Fibroblast of lung (primary cell): Measurements from ENCODE around the gene KRT6B. TPM values are rescaled to one million over a fixed set of nuclear protein-coding genes. Genes with fewer than 3 reads are reported as not detected.

Experiments
- DNase-seq, 2 donors: peaks; one replicate each; pipeline versions ENCODE4 v3.0.0 to v3.0.0-alpha.2; 2010; ENCODE audit warnings: low read depth in 2 of 2
- H2AFZ ChIP-seq: 2 replicates; pipeline ENCODE4 v1.5.1; 2012; ENCODE audit warnings: low read length, control low read depth, inconsistent platforms
- H3K27ac ChIP-seq: 2 replicates; pipeline ENCODE4 v1.5.1; 2011; ENCODE audit warnings: low read length, control low read depth; ENCODE audit not compliant: insufficient read depth
- H3K27me3 ChIP-seq: 2 replicates; pipeline ENCODE4 v1.5.1; 2011; ENCODE audit warnings: mild to moderate bottlenecking, low read length; ENCODE audit not compliant: control insufficient read depth, insufficient read depth
- H3K36me3 ChIP-seq: 2 replicates; pipeline ENCODE4 v1.5.1; 2011; ENCODE audit warnings: low read length; ENCODE audit not compliant: control insufficient read depth, insufficient read depth
- H3K4me1 ChIP-seq: 2 replicates; pipeline ENCODE4 v1.5.1; 2011; ENCODE audit warnings: low read length; ENCODE audit not compliant: control insufficient read depth, insufficient read depth; ENCODE audit errors: extremely low read depth
- H3K4me2 ChIP-seq: 2 replicates; pipeline ENCODE4 v1.5.1; 2011; ENCODE audit warnings: low read length, control low read depth; ENCODE audit not compliant: insufficient read depth; ENCODE audit errors: extremely low read depth
- H3K4me3 ChIP-seq, 4 experiments: fragments of 200-600 bp in 1 of 4; sonication (generic) in 1 of 4; replicated peaks in 1 of 4; 2 replicates each; pipeline ENCODE4 v1.5.1; 2011 to 2016; ENCODE audit warnings: low read length in 4 of 4, low read depth in 3 of 4, mild to moderate bottlenecking in 3 of 4, control low read depth in 2 of 4, inconsistent platforms in 1 of 4, mixed read lengths in 1 of 4; ENCODE audit not compliant: insufficient read depth in 1 of 4; ENCODE audit errors: control extremely low read depth in 1 of 4
- H3K79me2 ChIP-seq: 2 replicates; pipeline ENCODE4 v1.5.1; 2012; ENCODE audit warnings: mild to moderate bottlenecking, low read length, inconsistent platforms; ENCODE audit not compliant: control insufficient read depth, insufficient read depth
- H3K9ac ChIP-seq: 2 replicates; pipeline ENCODE4 v1.5.1; 2011; ENCODE audit warnings: mild to moderate bottlenecking, low read length, control low read depth; ENCODE audit not compliant: insufficient read depth
- H3K9me3 ChIP-seq: 2 replicates; pipeline ENCODE4 v1.5.1; 2012; ENCODE audit warnings: low read depth, low read length; ENCODE audit not compliant: control insufficient read depth, insufficient read depth
- H4K20me1 ChIP-seq: 2 replicates; pipeline ENCODE4 v1.5.1; 2011; ENCODE audit warnings: low read length; ENCODE audit not compliant: control insufficient read depth, insufficient read depth; ENCODE audit errors: extremely low read depth
- EZH2 ChIP-seq: IDR thresholded peaks from 2 replicates; pipeline ENCODE4 v1.5.1; 2012; ENCODE audit warnings: low read length, control low read depth, mild to moderate bottlenecking; ENCODE audit errors: missing control alignments
- polyA plus RNA-seq, 2 donors: library from polyadenylated mRNA; depleted of rRNA in 1 of 2; stranded (reverse) in 1 of 2; unstranded in 1 of 2; fragments of >200 nt; gene quantifications; 2 replicates each; pipeline ENCODE4 v1.2.1, GENCODE V29; 2011 to 2012; ENCODE audit warnings: missing spikeins in 1 of 2
- total RNA-seq: library from RNA; depleted of rRNA; stranded (reverse); fragments of >200 nt; gene quantifications from 2 replicates; pipeline ENCODE4 v1.2.1, GENCODE V29; 2014
- TF ChIP-seq, protein P1 (sequence below), 2 donors: IDR thresholded peaks in 1 of 2; conservative IDR thresholded peaks in 1 of 2; 1 replicate in 1 of 2; 2 replicates in 1 of 2; pipeline ENCODE4 v1.5.1; 2011 to 2012; ENCODE audit warnings: low read length in 2 of 2, control low read depth in 1 of 2, inconsistent platforms in 1 of 2, low read depth in 1 of 2, mild to moderate bottlenecking in 1 of 2

The KRT6B gene
- total and polyA plus RNA-seq, 2 donors (not counting 1 experiment from before 2014, with no cell fraction given), result 0.07 TPM; not detected in 1

DNA sequence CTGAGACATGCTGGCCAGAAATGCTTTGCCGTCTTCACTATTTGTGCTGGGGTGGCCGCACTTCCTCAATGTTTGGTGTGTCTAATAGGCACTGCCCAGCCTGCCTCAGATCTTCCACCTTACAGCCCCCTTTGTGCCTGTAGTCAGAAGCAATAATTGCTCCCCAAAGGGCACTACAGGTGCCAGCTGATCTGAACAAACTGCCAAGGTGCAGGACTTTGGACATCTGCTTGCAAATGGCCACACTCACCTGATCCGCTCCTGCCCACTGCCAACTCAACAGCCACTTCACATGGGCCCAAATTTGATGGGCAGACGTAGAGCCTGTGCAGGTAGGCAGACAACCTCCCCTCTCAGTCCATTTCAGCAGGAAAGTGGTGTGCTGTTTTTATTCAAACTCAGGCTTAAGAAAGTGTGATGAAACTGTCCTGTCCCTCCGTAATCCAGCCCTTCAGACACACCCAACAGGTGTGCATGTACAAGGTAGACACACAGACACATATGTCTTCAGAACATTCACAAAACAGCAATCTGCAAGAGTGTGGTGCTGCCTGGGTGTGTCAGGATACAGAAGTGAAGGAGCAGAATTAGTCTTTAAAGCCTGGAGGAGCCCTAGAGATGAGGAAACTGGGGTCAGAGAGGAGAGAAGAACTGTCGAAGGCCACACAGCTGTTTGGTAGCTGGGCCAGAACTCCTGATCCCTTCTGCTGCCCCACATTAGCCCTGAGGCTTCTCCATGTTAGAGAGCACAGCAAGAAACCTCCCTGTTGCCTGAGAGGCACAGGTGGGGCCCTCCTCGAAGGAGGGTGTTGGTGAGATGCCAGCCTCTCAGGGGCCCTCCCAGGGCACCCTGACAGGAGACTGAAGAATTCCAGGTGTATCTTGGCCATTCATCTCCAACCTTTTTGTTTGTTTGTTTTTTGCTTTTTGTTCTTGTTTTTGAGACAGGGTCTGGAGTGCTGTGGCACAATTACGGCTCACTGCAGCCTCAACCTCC is 13.3 kb downstream of the KRT6B start:
- TF ChIP-seq, protein P1, sequence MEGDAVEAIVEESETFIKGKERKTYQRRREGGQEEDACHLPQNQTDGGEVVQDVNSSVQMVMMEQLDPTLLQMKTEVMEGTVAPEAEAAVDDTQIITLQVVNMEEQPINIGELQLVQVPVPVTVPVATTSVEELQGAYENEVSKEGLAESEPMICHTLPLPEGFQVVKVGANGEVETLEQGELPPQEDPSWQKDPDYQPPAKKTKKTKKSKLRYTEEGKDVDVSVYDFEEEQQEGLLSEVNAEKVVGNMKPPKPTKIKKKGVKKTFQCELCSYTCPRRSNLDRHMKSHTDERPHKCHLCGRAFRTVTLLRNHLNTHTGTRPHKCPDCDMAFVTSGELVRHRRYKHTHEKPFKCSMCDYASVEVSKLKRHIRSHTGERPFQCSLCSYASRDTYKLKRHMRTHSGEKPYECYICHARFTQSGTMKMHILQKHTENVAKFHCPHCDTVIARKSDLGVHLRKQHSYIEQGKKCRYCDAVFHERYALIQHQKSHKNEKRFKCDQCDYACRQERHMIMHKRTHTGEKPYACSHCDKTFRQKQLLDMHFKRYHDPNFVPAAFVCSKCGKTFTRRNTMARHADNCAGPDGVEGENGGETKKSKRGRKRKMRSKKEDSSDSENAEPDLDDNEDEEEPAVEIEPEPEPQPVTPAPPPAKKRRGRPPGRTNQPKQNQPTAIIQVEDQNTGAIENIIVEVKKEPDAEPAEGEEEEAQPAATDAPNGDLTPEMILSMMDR (conservative IDR thresholded peaks at IDR 0.05 in 1 of 2, IDR thresholded peaks at IDR 0.05 in 1 of 2; ENCODE audit: low read depth in 1 of 2, low read length in 2 of 2), result no peak
- no peaks in the 10 kb centered on the region for H3K27me3 ChIP-seq
- H3K36me3 ChIP-seq, result no peaks in the 10 kb centered on the region
- no peak overlapping the region for H3K9ac ChIP-seq
- no peak overlapping the region for H3K27ac ChIP-seq
- no peaks in the 10 kb centered on the region for H3K79me2 ChIP-seq
- H3K4me2 ChIP-seq, result no peak overlapping the region
- no peak overlapping the region for H3K4me3 ChIP-seq
- H3K9me3 ChIP-seq, result no peaks in the 10 kb centered on the region
- no peak for DNase-seq
- H4K20me1 ChIP-seq, result no peaks in the 10 kb centered on the region
- H3K4me1 ChIP-seq, result no peaks in the 10 kb centered on the region
- H2AFZ ChIP-seq, result no peak overlapping the region

DNA sequence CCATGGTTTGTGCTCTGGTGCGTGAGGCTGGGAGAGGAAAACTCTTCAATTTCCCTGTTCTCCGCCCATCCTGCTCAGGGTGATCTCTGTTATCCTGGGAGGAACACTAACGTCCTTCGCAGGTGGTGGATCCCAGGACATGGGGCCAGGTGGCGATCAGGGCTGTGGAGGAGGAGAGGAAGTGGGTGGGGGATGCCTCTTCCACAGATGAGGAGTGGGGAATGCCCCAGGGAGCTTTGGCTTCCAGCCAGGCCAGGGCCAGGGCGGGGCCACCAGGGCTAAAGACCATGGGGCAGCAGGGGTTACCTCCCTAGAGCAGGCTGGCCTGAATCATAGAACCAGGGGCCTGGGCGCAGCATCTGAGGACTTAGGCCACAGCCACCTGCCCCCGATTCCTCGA is 14.4 kb downstream of the KRT6B start:
- no peak for DNase-seq
- Histone ChIP-seq H3K27me3 (no peaks in the 10 kb centered on the region), H3K4me2 (no peak overlapping the region), H3K9me3 (no peaks in the 10 kb centered on the region), H3K27ac (no peak overlapping the region), H3K79me2 (no peaks in the 10 kb centered on the region), H3K4me1 (no peaks in the 10 kb centered on the region), H2AFZ (no peak overlapping the region), H3K4me3 (no peak overlapping the region), H3K9ac (no peak overlapping the region), H4K20me1 (no peaks in the 10 kb centered on the region), H3K36me3 (no peaks in the 10 kb centered on the region)
- no peak for TF ChIP-seq EZH2
- TF ChIP-seq, protein P1 (conservative IDR thresholded peaks at IDR 0.05 in 1 of 2, IDR thresholded peaks at IDR 0.05 in 1 of 2; ENCODE audit: low read depth in 1 of 2, low read length in 2 of 2), result no peak

DNA sequence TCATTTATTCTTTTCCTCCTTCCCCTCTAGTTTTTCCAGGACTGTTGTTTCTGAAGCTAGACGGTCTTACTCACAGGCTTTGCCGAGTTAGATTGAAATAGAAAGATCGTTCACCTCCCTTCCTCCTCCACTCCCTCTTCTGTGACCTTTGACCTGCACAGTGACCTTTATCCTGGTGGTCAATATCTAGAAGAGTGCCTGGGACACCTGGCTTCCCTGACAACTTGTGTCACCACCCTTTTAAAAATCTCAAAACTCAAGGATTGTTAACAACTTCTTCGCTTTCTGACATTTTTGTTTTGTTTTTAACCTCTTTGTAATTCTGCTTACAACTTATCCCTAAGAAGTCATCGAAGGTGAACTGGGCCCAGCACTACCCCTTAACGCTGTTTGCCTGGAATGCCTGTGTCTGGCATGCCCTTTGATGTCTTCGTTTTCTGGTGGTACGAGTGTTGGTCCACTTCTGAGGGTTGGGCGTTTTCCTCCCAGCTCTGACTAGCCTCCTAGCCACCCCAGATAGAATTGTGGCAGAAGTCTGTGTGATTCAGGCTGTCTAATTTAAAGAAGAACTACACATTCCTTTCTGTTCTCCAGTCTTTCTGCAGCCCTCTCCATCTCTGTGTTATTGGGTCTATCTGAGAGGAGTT is 15.0 kb downstream of the KRT6B start:
- Histone ChIP-seq H3K9ac (no peak overlapping the region), H3K79me2 (no peaks in the 10 kb centered on the region), H4K20me1 (no peaks in the 10 kb centered on the region), H3K9me3 (no peaks in the 10 kb centered on the region), H3K4me3 (no peak overlapping the region), H3K27ac (no peak overlapping the region), H2AFZ (no peak overlapping the region), H3K36me3 (no peaks in the 10 kb centered on the region), H3K4me1 (no peaks in the 10 kb centered on the region), H3K27me3 (no peaks in the 10 kb centered on the region), H3K4me2 (no peak overlapping the region)
- TF ChIP-seq EZH2, result no peak
- TF ChIP-seq, protein P1 (conservative IDR thresholded peaks at IDR 0.05 in 1 of 2, IDR thresholded peaks at IDR 0.05 in 1 of 2; ENCODE audit: low read depth in 1 of 2, low read length in 2 of 2), result no peak
- DNase-seq, result no peak
